ENCODE data around the gene PRDM7. TPM values are rescaled to one million over a fixed set of nuclear protein-coding genes. Genes with fewer than 3 reads are reported as not detected.
A peak's percentile ranks its signal among the peaks of the same experiment; 100 is the strongest.
"Not testable (repeated sequence)": the region's sequence is repeated elsewhere in the genome, so short reads cannot be mapped to it uniquely, and the experiment has no call there.

PRDM7 gene
- polyA plus RNA-seq (2011; rRNA removed) (not detected in 2 replicates), polyA minus RNA-seq (2011; rRNA and poly(A)+ RNA removed) (not detected in 2 replicates)

DNA sequence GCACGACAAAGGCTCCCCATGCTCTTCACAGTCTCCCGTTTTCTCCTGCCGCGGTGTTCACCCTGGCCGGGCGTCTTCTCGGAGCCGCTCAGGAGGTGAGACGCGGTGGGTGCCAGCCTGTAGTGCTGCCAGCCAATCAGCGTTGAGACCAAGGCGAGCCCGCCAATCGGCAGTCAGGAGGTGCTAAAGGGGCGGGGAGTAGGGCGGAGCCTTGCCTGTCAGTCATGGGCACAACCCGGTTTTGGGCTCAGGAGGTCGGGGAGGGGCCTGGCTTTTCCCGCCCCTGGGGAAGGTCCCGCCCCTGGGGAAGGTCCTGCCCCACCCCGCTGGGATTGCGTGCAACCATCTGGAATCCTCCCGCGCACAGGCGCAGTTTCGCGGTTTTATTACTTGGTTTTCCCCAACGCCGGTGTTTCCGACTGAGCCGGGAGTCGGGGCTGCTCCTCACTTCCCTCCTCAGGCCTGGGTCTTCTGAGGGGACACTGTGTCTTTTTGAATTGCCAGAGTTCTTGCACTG lies at the start of gene PRDM7:
TSS of gene PRDM7 (minus strand) at position 92 of the 517 bp plus-strand sequence. CDS start 1,421 bp downstream, outside the sequence.
- Histone ChIP-seq H3K27me3 (ENCODE audit: control insufficient read depth, insufficient read depth, low read length) (no peaks in the 10 kb centered on the region; the same call in 1 of the 2 replicates), H3K36me3 (ENCODE audit: control insufficient read depth, insufficient read depth, low read length) (no peaks in the 10 kb centered on the region), H3K4me3 (ENCODE audit: low read depth, low read length) (peak within 1 kb of the TSS; percentile 30)
- TF ChIP-seq, protein P1, sequence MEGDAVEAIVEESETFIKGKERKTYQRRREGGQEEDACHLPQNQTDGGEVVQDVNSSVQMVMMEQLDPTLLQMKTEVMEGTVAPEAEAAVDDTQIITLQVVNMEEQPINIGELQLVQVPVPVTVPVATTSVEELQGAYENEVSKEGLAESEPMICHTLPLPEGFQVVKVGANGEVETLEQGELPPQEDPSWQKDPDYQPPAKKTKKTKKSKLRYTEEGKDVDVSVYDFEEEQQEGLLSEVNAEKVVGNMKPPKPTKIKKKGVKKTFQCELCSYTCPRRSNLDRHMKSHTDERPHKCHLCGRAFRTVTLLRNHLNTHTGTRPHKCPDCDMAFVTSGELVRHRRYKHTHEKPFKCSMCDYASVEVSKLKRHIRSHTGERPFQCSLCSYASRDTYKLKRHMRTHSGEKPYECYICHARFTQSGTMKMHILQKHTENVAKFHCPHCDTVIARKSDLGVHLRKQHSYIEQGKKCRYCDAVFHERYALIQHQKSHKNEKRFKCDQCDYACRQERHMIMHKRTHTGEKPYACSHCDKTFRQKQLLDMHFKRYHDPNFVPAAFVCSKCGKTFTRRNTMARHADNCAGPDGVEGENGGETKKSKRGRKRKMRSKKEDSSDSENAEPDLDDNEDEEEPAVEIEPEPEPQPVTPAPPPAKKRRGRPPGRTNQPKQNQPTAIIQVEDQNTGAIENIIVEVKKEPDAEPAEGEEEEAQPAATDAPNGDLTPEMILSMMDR (IDR thresholded peaks at IDR 0.05; ENCODE audit: insufficient read depth, low read depth, low read length): no peak
- CTCF ChIA-PET: interaction anchor here (1.4 kb wide), 1 partner anchor 284 kb away, joined by 3 read pairs; no protein-coding TSS in a partner anchor
- POLR2A ChIA-PET: no interaction called here
- peak; percentile 72 for DNase-seq (ENCODE audit: low read depth)

DNA sequence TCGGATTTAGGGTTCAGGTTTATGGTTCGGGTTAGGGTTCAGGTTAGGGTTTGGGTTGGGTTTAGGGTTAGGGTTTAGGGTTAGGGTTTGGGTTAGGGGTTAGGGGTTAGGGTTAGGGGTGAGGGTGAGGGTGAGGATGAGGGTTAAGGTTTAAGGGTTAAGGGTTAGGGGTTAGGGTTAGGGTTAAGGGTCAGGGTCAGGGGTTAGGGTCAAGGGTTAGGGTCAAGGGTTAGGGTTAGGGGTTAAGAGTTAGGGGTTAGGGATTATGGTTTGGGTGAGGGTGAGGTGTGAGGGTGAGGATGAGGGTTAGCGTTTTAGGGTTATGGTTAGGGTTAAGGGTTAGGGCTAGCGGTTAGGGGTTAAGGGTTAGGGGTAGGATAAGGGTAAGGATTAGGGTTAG lies 44.7 kb upstream of the PRDM7 start:
- H3K27me3 ChIP-seq (ENCODE audit: control insufficient read depth, insufficient read depth, low read length); H3K4me3 ChIP-seq (ENCODE audit: low read depth, low read length); CTCF ChIA-PET; DNase-seq (ENCODE audit: low read depth); POLR2A ChIA-PET; H3K36me3 ChIP-seq (ENCODE audit: control insufficient read depth, insufficient read depth, low read length): not testable (repeated sequence)

DNA sequence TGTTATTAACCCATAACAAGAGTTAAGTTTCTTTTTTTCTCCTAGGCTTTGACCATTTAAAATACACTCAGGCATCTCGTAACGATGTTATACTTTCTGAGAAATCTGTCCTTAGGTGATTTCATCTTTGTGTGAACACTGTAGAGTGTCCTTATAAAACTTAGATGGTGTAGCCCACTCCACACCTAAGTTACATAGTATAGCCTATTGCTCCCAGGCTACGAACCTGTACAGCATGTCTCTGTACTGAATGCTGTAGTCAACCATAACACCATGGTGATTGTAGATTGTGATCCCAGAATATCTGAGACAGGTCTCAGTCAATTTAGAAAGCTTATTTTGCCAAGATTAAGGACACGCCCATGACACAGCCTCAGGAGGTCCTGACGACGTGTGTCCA lies 30.5 kb upstream of the PRDM7 start:
- DNase-seq (ENCODE audit: low read depth); H3K27me3 ChIP-seq (ENCODE audit: control insufficient read depth, insufficient read depth, low read length); H3K4me3 ChIP-seq (ENCODE audit: low read depth, low read length); POLR2A ChIA-PET; H3K36me3 ChIP-seq (ENCODE audit: control insufficient read depth, insufficient read depth, low read length): not testable (repeated sequence)
- CTCF ChIA-PET: interaction anchor here (0.6 kb wide), 1 partner anchor 26 kb away, joined by 4 read pairs; no protein-coding TSS in a partner anchor

DNA sequence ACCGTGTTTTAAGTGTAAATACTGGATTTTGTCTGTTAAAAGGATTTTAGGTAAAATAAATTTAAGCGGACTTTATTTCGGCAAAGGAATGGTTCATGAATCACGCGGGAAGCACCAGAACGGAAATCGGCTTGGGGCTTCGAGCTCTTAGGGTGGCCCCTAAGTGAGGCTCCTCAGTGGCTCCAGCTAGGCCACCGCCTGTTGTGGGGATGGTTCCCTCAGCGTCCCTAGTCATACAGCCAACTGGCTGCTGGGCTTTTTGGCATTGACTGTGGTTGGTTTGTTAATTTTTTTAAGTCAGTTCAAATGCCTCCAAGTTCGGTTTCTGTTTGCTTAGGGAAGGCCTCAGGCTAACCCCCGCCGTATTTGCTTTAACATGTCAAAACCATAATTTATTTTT lies 29.9 kb upstream of the PRDM7 start:
- DNase-seq (ENCODE audit: low read depth); H3K4me3 ChIP-seq (ENCODE audit: low read depth, low read length); CTCF ChIA-PET; H3K36me3 ChIP-seq (ENCODE audit: control insufficient read depth, insufficient read depth, low read length); H3K27me3 ChIP-seq (ENCODE audit: control insufficient read depth, insufficient read depth, low read length); POLR2A ChIA-PET: not testable (repeated sequence)

DNA sequence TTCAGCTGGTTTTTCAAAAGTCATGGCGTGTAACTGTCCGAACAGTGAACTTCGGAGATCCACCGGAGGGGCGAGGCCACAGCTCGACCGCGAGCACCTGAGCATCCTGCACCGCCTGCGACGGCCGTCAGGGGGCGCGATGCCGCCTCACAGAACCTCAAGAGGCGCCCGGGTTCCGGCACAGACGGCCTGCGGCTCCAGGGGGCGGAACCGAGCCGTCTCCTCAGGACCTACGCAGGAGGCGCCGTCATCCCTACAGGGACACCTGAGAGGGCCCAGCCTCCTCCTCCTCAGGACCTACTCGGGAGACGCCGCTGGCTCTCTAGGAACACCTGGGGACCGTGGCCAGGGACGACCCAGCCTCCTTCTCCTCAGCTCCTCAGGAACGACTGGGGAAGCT lies 29.1 kb upstream of the PRDM7 start:
- CTCF ChIA-PET; POLR2A ChIA-PET; DNase-seq (ENCODE audit: low read depth); H3K4me3 ChIP-seq (ENCODE audit: low read depth, low read length); H3K27me3 ChIP-seq (ENCODE audit: control insufficient read depth, insufficient read depth, low read length); H3K36me3 ChIP-seq (ENCODE audit: control insufficient read depth, insufficient read depth, low read length): not testable (repeated sequence)
- TF ChIP-seq, protein P1 (IDR thresholded peaks at IDR 0.05; ENCODE audit: insufficient read depth, low read depth, low read length): peak; percentile 24; the same call in 1 of the 2 replicates

DNA sequence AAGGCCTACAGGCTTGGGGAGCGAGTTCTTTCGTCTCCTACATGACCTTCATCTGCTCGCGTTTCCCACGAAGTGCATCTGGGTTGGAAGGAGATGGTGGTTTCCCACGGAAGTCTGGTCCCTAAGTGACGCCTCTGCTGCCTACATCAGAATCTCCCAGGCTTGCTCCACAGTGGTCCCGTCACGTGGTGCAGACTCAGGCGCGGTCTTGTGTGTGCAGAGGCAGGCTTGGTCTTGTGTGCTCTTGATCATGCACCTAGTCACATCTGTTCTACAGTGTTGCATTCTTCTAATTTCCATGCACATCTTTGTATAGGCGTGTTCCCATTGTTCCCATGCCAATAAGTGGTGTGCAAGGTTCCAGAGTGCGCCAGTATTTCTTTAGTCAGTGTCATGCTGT lies 27.6 kb upstream of the PRDM7 start:
- CTCF ChIA-PET; H3K4me3 ChIP-seq (ENCODE audit: low read depth, low read length); DNase-seq (ENCODE audit: low read depth): not testable (repeated sequence)

DNA sequence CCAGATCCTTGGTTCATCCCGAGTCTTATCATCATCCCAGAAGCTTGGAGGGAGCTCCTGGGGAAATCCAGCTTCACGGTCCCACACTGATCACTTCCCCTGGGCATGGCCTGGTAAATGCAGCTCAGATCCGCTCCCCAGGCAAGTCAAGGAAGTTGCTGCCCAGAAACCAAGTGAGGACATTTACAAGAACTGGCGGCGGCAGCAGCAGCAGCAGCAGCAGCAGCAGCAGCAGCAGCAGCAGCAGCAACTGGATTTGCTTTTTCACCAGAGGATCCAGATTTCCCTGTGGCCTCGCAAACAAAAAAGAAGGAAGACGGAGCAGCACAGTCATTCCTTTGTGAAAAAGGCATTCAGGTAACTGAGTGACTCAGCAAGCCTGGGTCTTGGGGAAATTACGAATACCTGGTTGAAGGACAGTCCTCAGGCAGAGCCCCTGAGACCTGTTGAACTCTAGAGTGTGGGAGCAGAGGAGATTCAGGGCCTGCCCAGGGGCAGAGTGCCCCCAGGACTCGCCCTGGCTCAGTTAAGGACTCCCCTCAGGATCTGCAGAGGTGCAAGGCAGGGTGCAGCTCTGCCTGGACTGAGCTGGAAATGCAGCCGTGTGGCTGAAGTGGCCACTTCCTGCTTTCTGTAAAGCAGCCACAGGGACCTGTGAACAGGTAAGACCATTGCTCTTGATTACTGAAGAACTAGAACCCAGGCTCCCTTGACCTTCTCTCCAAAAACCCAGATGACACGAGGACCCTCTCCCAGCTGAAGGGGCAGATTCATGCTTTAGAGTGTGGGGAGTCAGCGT lies 25.2 kb upstream of the PRDM7 start:
- H3K36me3 ChIP-seq (ENCODE audit: control insufficient read depth, insufficient read depth, low read length); CTCF ChIA-PET; POLR2A ChIA-PET; DNase-seq (ENCODE audit: low read depth); H3K27me3 ChIP-seq (ENCODE audit: control insufficient read depth, insufficient read depth, low read length); H3K4me3 ChIP-seq (ENCODE audit: low read depth, low read length): not testable (repeated sequence)

More for the DNA sequence above, 27.6 kb upstream of the PRDM7 start:
- H3K27me3 ChIP-seq (ENCODE audit: control insufficient read depth, insufficient read depth, low read length); H3K36me3 ChIP-seq (ENCODE audit: control insufficient read depth, insufficient read depth, low read length); POLR2A ChIA-PET: not testable (repeated sequence)

DNA sequence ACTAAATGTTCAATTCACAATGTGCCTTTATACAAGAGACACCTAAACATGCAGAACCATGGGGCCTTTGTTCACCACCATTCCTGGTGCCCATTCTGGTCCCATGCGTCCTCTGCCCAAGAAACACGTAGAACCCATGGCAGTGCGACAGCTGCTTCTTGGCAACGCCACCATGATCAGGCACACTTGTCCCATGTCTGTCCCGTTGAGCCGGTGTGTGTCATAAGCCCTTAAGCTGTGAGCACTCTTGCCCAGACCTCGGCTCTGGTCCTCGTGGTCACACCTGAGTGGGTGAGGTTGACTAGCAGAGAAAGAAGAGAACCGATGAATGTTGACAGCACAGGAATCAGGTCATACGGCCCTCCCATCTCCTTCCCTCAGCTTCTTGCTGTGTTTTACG lies 24.2 kb upstream of the PRDM7 start:
- POLR2A ChIA-PET; CTCF ChIA-PET; H3K4me3 ChIP-seq (ENCODE audit: low read depth, low read length); DNase-seq (ENCODE audit: low read depth); H3K36me3 ChIP-seq (ENCODE audit: control insufficient read depth, insufficient read depth, low read length); H3K27me3 ChIP-seq (ENCODE audit: control insufficient read depth, insufficient read depth, low read length): not testable (repeated sequence)

DNA sequence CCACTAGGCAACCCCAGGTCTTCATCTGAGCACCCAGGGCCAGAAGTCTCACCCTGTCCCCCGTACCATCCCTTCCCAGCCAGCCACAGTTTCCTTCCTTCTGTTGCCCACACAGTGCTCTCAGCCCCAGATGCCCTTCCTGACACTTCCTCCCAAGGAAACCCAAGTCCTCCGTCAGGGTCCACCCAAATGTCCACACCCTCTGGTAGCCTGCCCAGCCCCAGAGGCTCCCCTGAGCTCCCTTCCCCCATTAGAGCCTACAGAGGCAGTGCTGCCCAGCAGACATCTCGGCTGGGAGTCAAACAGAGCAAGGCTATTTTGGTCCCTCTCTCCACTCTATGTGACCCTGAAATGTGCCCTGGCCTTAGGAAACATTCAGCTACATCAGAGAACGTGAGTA lies 23.7 kb upstream of the PRDM7 start:
- H3K4me3 ChIP-seq (ENCODE audit: low read depth, low read length); H3K36me3 ChIP-seq (ENCODE audit: control insufficient read depth, insufficient read depth, low read length); CTCF ChIA-PET; DNase-seq (ENCODE audit: low read depth); H3K27me3 ChIP-seq (ENCODE audit: control insufficient read depth, insufficient read depth, low read length); POLR2A ChIA-PET: not testable (repeated sequence)

DNA sequence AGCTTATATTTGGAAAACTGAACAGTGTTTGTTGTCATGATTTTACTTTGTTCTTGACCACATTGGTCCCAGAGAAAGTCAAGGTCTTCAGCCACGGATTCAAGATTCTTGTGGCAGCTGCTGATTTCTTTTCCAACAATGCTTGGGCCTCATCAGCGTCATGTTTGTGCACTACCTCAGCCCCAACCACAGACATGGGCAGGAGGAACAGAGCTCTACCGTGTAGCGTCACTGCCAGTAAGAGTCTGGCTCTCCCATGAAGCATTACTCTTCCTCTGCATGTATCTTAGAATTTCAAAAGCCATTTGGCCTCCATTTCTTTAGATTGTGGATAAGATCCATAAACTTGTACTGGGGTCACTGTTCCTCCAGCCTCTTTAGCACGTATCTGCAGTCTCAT lies 23.1 kb upstream of the PRDM7 start:
- H3K27me3 ChIP-seq (ENCODE audit: control insufficient read depth, insufficient read depth, low read length); DNase-seq (ENCODE audit: low read depth); CTCF ChIA-PET; H3K4me3 ChIP-seq (ENCODE audit: low read depth, low read length); POLR2A ChIA-PET; H3K36me3 ChIP-seq (ENCODE audit: control insufficient read depth, insufficient read depth, low read length): not testable (repeated sequence)

DNA sequence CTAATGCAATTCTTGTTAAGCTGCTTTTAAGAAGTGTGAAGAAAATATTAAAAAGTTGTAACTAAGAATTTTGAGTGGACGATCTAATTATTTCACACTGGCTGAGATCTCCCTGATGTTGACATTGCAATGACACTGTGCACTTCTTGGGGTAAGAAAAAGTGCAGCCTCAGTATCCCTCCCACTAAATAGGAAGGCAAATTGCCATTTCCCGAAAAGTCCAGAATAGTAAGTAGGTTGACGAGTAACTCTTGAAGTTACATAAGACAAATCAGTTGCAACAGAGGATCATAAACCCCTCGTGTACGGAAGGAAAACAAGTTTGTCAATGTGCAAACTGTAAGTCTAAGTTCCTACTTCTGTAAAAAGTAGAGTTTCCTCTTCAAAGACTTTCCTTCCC lies 21.8 kb upstream of the PRDM7 start:
- H3K4me3 ChIP-seq (ENCODE audit: low read depth, low read length); H3K36me3 ChIP-seq (ENCODE audit: control insufficient read depth, insufficient read depth, low read length); DNase-seq (ENCODE audit: low read depth); CTCF ChIA-PET; POLR2A ChIA-PET; H3K27me3 ChIP-seq (ENCODE audit: control insufficient read depth, insufficient read depth, low read length): not testable (repeated sequence)

Data from BJ (cell line).